ENCODE results near the gene S100A14. TPM values are rescaled to one million over a fixed set of nuclear protein-coding genes. Genes with fewer than 3 reads are reported as not detected.
"Not testable (repeated sequence)": the region's sequence is repeated elsewhere in the genome, so short reads cannot be mapped to it uniquely, and the experiment has no call there.

S100A14 gene
- total and polyA plus RNA-seq, 2 experiments from 2014 or later = 0.31 to 2.1 TPM

DNA sequence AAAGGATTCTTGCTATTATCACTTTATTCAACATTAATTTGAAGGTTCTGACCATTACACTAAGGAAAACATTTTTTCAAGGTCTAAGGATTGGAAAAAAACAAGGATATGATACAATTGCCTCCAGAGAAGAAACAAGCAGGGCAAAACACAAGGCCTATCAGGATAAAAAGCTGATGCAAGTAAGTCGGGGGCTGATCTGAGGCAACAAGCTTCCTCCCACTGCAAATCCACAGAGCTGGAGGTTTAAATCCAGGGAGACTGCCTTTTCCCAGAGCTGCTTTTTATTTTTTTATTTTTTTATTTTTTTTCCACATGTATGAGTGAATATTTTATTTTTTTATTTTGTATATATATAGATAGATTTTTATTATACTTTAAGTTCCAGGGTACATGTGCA, 31.1 kb downstream of the S100A14 start:
- Histone ChIP-seq H3K36me3 (ENCODE audit: low read depth) (no peaks in the 10 kb centered on the region), H2AFZ (no peak overlapping the region), H3K9me3 (ENCODE audit: low read depth) (no peaks in the 10 kb centered on the region), H3K9ac (no peak overlapping the region), H3K27ac (no peak overlapping the region), H3K4me2 (ENCODE audit: unreplicated experiment) (no peak overlapping the region), H3K79me2 (ENCODE audit: insufficient read depth) (no peaks in the 10 kb centered on the region), H3K4me3 (no peak overlapping the region), H4K20me1 (ENCODE audit: insufficient read depth) (no peaks in the 10 kb centered on the region), H3K27me3 (replicated peaks; ENCODE audit: insufficient read depth) (no peaks in the 10 kb centered on the region), H3K4me1 (ENCODE audit: insufficient read depth) (peaks cover 6% of the 10 kb centered on the region), H3F3A (ENCODE audit: insufficient read depth) (0 out of 2 replicates have a peak, but pooled peaks cover 7% of the 10 kb centered on the region), H3K9me2 (ENCODE audit: insufficient read depth) (no peaks in the 10 kb centered on the region)
- WGBS, 2 experiments (ENCODE audit: low coverage in 1 of 2, low lambda C conversion rate in 2 of 2, missing lambda C conversion rate in 2 of 2) = 94 to 97% methylated on average over 1 of the region's 1 CpG
- DNase-seq = no peak
- TF ChIP-seq EZH2 (IDR thresholded peaks at IDR 0.05; ENCODE audit: insufficient read depth, poor library complexity, severe bottlenecking) (no peak), EZH2phosphoT487 (IDR thresholded peaks at IDR 0.05; ENCODE audit: insufficient read depth, low read depth) (no peak)
- in situ Hi-C loops (cut with MboI) = no loop called here

DNA sequence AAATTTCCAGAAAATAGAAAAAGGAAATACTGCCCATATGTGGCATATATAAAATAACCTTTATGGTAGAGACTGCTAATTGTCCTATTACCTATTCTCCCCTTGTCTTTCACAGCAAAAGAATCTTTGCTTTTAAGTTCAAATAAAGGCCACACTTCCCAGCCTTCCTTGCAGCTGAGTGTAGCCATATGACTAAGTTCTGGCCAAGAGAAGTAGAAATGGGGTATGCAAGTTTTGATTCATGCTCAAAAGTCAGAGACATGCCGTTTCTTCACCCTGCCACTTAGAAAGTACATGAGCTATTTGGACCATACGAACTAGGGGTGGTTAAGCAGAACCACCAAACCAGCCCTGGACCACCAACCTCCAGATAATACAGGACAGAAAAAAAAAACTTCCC, 32.1 kb downstream of the S100A14 start:
- Histone ChIP-seq H3K27me3 (replicated peaks; ENCODE audit: insufficient read depth) (no peaks in the 10 kb centered on the region), H3K4me2 (ENCODE audit: unreplicated experiment) (no peak overlapping the region), H3K4me1 (ENCODE audit: insufficient read depth) (peaks cover 11% of the 10 kb centered on the region), H3F3A (ENCODE audit: insufficient read depth) (peaks cover 16% of the 10 kb centered on the region), H4K20me1 (ENCODE audit: insufficient read depth) (no peaks in the 10 kb centered on the region), H3K9me3 (ENCODE audit: low read depth) (no peaks in the 10 kb centered on the region), H3K79me2 (ENCODE audit: insufficient read depth) (no peaks in the 10 kb centered on the region), H3K36me3 (ENCODE audit: low read depth) (no peaks in the 10 kb centered on the region), H2AFZ (no peak overlapping the region), H3K9ac (no peak overlapping the region), H3K9me2 (ENCODE audit: insufficient read depth) (no peaks in the 10 kb centered on the region), H3K4me3 (no peak overlapping the region), H3K27ac (no peak overlapping the region)
- DNase-seq = peak; percentile 47
- in situ Hi-C loops (cut with MboI) = no loop called here
- 58 to 63% methylated on average over 2 of the region's 2 CpGs for WGBS, 2 experiments (ENCODE audit: low coverage in 1 of 2, low lambda C conversion rate in 2 of 2, missing lambda C conversion rate in 2 of 2)
- no peak for TF ChIP-seq EZH2 (IDR thresholded peaks at IDR 0.05; ENCODE audit: insufficient read depth, poor library complexity, severe bottlenecking)
- no peak for TF ChIP-seq EZH2phosphoT487 (IDR thresholded peaks at IDR 0.05; ENCODE audit: insufficient read depth, low read depth)

DNA sequence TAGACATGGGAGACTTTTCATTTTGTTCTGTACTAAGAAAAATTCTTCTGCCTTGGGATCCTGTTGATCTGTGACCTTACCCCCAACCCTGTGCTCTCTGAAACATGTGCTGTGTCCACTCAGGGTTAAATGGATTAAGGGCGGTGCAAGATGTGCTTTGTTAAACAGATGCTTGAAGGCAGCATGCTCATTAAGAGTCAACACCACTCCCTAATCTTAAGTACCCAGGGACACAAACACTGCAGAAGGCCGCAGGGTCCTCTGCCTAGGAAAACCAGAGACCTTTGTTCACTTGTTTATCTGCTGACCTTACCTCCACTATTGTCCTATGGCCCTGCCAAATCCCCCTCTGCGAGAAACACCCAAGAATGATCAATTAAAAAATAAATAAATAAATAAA, 32.6 kb downstream of the S100A14 start:
- H2AFZ ChIP-seq; DNase-seq; H3K9me3 ChIP-seq (ENCODE audit: low read depth); H3K79me2 ChIP-seq (ENCODE audit: insufficient read depth); H3K9ac ChIP-seq; in situ Hi-C loops (cut with MboI); H3K27ac ChIP-seq; H3K4me3 ChIP-seq; H3K4me2 ChIP-seq (ENCODE audit: unreplicated experiment); H3K36me3 ChIP-seq (ENCODE audit: low read depth); H3K27me3 ChIP-seq (replicated peaks; ENCODE audit: insufficient read depth); H3K9me2 ChIP-seq (ENCODE audit: insufficient read depth); H4K20me1 ChIP-seq (ENCODE audit: insufficient read depth): not testable (repeated sequence)
- 91 to 95% methylated on average over 3 of the region's 3 CpGs for WGBS, 2 experiments (ENCODE audit: low coverage in 1 of 2, low lambda C conversion rate in 2 of 2, missing lambda C conversion rate in 2 of 2)
- H3F3A ChIP-seq (ENCODE audit: insufficient read depth) = peaks cover 20% of the 10 kb centered on the region
- H3K4me1 ChIP-seq (ENCODE audit: insufficient read depth) = peaks cover 16% of the 10 kb centered on the region

DNA sequence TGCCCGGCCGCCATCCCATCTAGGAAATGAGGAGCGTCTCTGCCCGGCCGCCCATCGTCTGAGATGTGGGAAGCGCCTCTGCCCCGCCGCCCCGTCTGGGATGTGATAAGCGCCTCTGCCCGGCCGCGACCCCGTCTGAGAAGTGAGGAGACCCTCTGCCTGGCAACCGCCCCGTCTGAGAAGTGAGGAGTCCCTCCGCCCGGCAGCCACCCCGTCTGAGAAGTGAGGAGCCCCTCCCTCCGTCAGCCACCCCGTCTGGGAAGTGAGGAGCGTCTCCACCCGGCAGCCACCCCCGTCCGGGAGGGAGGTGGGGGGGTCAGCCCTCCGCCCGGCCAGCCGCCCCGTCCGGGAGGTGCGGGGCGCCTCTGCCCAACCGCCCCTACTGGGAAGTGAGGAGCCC, 33.3 kb downstream of the S100A14 start:
- H3K79me2 ChIP-seq (ENCODE audit: insufficient read depth); H3K36me3 ChIP-seq (ENCODE audit: low read depth); H4K20me1 ChIP-seq (ENCODE audit: insufficient read depth); H3K27ac ChIP-seq; H3K4me3 ChIP-seq; in situ Hi-C loops (cut with MboI); H2AFZ ChIP-seq; H3K27me3 ChIP-seq (replicated peaks; ENCODE audit: insufficient read depth); H3K9me2 ChIP-seq (ENCODE audit: insufficient read depth); H3K4me2 ChIP-seq (ENCODE audit: unreplicated experiment); DNase-seq; H3K9ac ChIP-seq; H3K9me3 ChIP-seq (ENCODE audit: low read depth): not testable (repeated sequence)
- H3F3A ChIP-seq (ENCODE audit: insufficient read depth) = peaks cover 25% of the 10 kb centered on the region
- H3K4me1 ChIP-seq (ENCODE audit: insufficient read depth) = peaks cover 23% of the 10 kb centered on the region
- 95 to 96% methylated on average over 10 to 34 of the region's 34 CpGs for WGBS, 2 experiments (ENCODE audit: low coverage in 1 of 2, low lambda C conversion rate in 2 of 2, missing lambda C conversion rate in 2 of 2)

DNA sequence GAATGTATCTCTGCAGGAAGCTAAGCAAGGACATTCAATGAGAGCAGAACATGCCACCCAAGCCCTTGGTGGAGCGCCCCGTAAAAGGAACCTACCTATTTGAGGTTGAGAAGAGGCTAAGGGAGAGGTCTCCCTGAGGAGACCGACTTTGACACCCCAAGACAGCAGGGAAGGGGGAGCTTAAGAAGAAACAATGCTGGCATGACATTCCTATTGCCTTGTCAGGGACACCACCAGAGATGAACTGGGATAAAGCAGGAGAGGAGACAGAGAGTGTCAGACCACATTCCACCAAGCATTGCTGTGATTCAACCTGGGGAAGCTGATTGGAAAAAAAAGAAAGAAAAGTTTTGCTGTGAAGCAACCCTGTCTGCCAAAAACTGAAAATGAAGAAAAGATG, 37.2 kb downstream of the S100A14 start:
- 81 to 86% methylated on average over 3 of the region's 3 CpGs for WGBS, 2 experiments (ENCODE audit: low coverage in 1 of 2, low lambda C conversion rate in 2 of 2, missing lambda C conversion rate in 2 of 2)
- peak overlapping the region; percentile 34 for H3K4me2 ChIP-seq (ENCODE audit: unreplicated experiment)
- no peaks in the 10 kb centered on the region for H3K9me2 ChIP-seq (ENCODE audit: insufficient read depth)
- no peaks in the 10 kb centered on the region for H3K36me3 ChIP-seq (ENCODE audit: low read depth)
- no peaks in the 10 kb centered on the region for H3K79me2 ChIP-seq (ENCODE audit: insufficient read depth)
- H3K9me3 ChIP-seq (ENCODE audit: low read depth) = no peaks in the 10 kb centered on the region
- no peak overlapping the region for H3K4me3 ChIP-seq
- peaks cover 20% of the 10 kb centered on the region for H3F3A ChIP-seq (ENCODE audit: insufficient read depth)
- peak overlapping the region; percentile 32; the same call in 1 of the 2 replicates for H3K27ac ChIP-seq
- H2AFZ ChIP-seq = peak overlapping the region; percentile 3; the same call in 1 of the 2 replicates
- no peak overlapping the region for H3K9ac ChIP-seq
- no peaks in the 10 kb centered on the region for H3K27me3 ChIP-seq (replicated peaks; ENCODE audit: insufficient read depth)
- no peaks in the 10 kb centered on the region for H4K20me1 ChIP-seq (ENCODE audit: insufficient read depth)
- peak; percentile 46 for DNase-seq
- in situ Hi-C loops (cut with MboI) = no loop called here
- no peak for TF ChIP-seq EZH2 (IDR thresholded peaks at IDR 0.05; ENCODE audit: insufficient read depth, poor library complexity, severe bottlenecking)
- TF ChIP-seq EZH2phosphoT487 (IDR thresholded peaks at IDR 0.05; ENCODE audit: insufficient read depth, low read depth) = no peak
- peaks cover 22% of the 10 kb centered on the region for H3K4me1 ChIP-seq (ENCODE audit: insufficient read depth)

Measured in GM23248 (cell line).